ENCODE results near the gene SYPL2. TPM values are rescaled to one million over a fixed set of nuclear protein-coding genes. Genes with fewer than 3 reads are reported as not detected.

SYPL2 gene
- total RNA-seq, 2 experiments from 2014 or later: not detected

- intact Hi-C loops (cut with micrococcal nuclease): loop anchor here (2.0 to 10.0 kb wide), 3 partner anchors 56 to 312 kb away; partner anchors contain the start of genes ATXN7L2, ELAPOR1 and GPR61
- POLR2A ChIA-PET: interaction anchor here (1.0 to 3.9 kb wide), 6 partner anchors 12 to 105 kb away, joined by 3 to 25 read pairs (median 6); partner anchors contain the start of genes AMIGO1 and ATXN7L2
- no peak for DNase-seq
Observed at GRCh38 chr1:109427171-109427467, 39.2 kb upstream of the SYPL2 start.

GRCh38 chr1:109432336-109432735, 34.0 kb upstream of the SYPL2 start:
- TF ChIP-seq CTCF (IDR thresholded peaks at IDR 0.05): no peak

More at GRCh38 chr1:109427171-109427467, 39.2 kb upstream of the SYPL2 start:
- peaks cover 25% of the 10 kb centered on the region for H3K4me1 Mint-ChIP-seq (ENCODE audit: low read depth)
- peaks cover 27% of the 10 kb centered on the region for H3K36me3 Mint-ChIP-seq (ENCODE audit: low read depth)
- no peaks in the 10 kb centered on the region for H3K27me3 Mint-ChIP-seq
- CTCF ChIA-PET: interaction anchor here (0.7 to 7.8 kb wide), 5 partner anchors 28 to 121 kb away, joined by 3 to 55 read pairs (median 5); partner anchors contain the start of gene GNAI3
- peak overlapping the region; percentile 96 for H3K27ac Mint-ChIP-seq
- peak overlapping the region; percentile 93 for H3K4me3 Mint-ChIP-seq
- no peak for TF ChIP-seq CTCF (IDR thresholded peaks at IDR 0.05)
- H3K9me3 Mint-ChIP-seq: no peaks in the 10 kb centered on the region
- ATAC-seq: no peak

GRCh38 chr1:109433322-109433721, 33.0 kb upstream of the SYPL2 start:
- Mint-ChIP-seq H3K27ac (no peak overlapping the region), H3K4me3 (no peak overlapping the region), H3K27me3 (peaks cover 5% of the 10 kb centered on the region), H3K9me3 (no peaks in the 10 kb centered on the region), H3K4me1 (ENCODE audit: low read depth) (no peaks in the 10 kb centered on the region), H3K36me3 (ENCODE audit: low read depth) (no peaks in the 10 kb centered on the region)
- POLR2A ChIA-PET: no interaction called here
- no peak for ATAC-seq
- intact Hi-C loops (cut with micrococcal nuclease): no loop called here
- CTCF ChIA-PET: no interaction called here
- no peak for DNase-seq
- no peak for TF ChIP-seq CTCF (IDR thresholded peaks at IDR 0.05)

More at GRCh38 chr1:109432336-109432735, 34.0 kb upstream of the SYPL2 start:
- Mint-ChIP-seq H3K36me3 (ENCODE audit: low read depth) (no peaks in the 10 kb centered on the region), H3K27ac (no peak overlapping the region), H3K4me1 (ENCODE audit: low read depth) (peaks cover 4% of the 10 kb centered on the region), H3K4me3 (no peak overlapping the region), H3K27me3 (peaks cover 5% of the 10 kb centered on the region), H3K9me3 (no peaks in the 10 kb centered on the region)
- no peak for ATAC-seq
- DNase-seq: no peak
- CTCF ChIA-PET: interaction anchor here (1.0 kb wide), 2 partner anchors 33 to 61 kb away, joined by 3 read pairs; partner anchors contain the start of gene CYB561D1
- POLR2A ChIA-PET: no interaction called here
- intact Hi-C loops (cut with micrococcal nuclease): no loop called here

GRCh38 chr1:109434484-109434883, 31.9 kb upstream of the SYPL2 start:
- DNase-seq: no peak
- no peaks in the 10 kb centered on the region for H3K36me3 Mint-ChIP-seq (ENCODE audit: low read depth)
- H3K4me1 Mint-ChIP-seq (ENCODE audit: low read depth): no peaks in the 10 kb centered on the region
- ATAC-seq: no peak
- intact Hi-C loops (cut with micrococcal nuclease): no loop called here
- H3K27me3 Mint-ChIP-seq: peaks cover 5% of the 10 kb centered on the region
- CTCF ChIA-PET: no interaction called here
- no peak overlapping the region for H3K4me3 Mint-ChIP-seq
- TF ChIP-seq CTCF (IDR thresholded peaks at IDR 0.05): no peak
- H3K27ac Mint-ChIP-seq: no peak overlapping the region
- H3K9me3 Mint-ChIP-seq: no peaks in the 10 kb centered on the region
- POLR2A ChIA-PET: interaction anchor here (0.6 kb wide), 1 partner anchor 190 kb away, joined by 3 read pairs; no protein-coding TSS in a partner anchor

- no peaks in the 10 kb centered on the region for H3K4me1 Mint-ChIP-seq (ENCODE audit: low read depth)
- DNase-seq: peak; percentile 35
- no peak overlapping the region for H3K4me3 Mint-ChIP-seq
- intact Hi-C loops (cut with micrococcal nuclease): no loop called here
- no peak overlapping the region for H3K27ac Mint-ChIP-seq
- H3K36me3 Mint-ChIP-seq (ENCODE audit: low read depth): no peaks in the 10 kb centered on the region
- POLR2A ChIA-PET: no interaction called here
- H3K27me3 Mint-ChIP-seq: peaks cover 5% of the 10 kb centered on the region
- no peak for TF ChIP-seq CTCF (IDR thresholded peaks at IDR 0.05)
- H3K9me3 Mint-ChIP-seq: no peaks in the 10 kb centered on the region
- CTCF ChIA-PET: interaction anchor here (1.0 to 1.5 kb wide), 2 partner anchors 94 to 213 kb away, joined by 3 to 4 read pairs; no protein-coding TSS in a partner anchor
- ATAC-seq: peak; percentile 85
Observed at GRCh38 chr1:109438798-109439297, 27.5 kb upstream of the SYPL2 start.
